ENCODE measurements around the gene GHRH. TPM values are rescaled to one million over a fixed set of nuclear protein-coding genes. Genes with fewer than 3 reads are reported as not detected.

The GHRH gene
- polyA plus RNA-seq, 1 donor = not detected

DNA sequence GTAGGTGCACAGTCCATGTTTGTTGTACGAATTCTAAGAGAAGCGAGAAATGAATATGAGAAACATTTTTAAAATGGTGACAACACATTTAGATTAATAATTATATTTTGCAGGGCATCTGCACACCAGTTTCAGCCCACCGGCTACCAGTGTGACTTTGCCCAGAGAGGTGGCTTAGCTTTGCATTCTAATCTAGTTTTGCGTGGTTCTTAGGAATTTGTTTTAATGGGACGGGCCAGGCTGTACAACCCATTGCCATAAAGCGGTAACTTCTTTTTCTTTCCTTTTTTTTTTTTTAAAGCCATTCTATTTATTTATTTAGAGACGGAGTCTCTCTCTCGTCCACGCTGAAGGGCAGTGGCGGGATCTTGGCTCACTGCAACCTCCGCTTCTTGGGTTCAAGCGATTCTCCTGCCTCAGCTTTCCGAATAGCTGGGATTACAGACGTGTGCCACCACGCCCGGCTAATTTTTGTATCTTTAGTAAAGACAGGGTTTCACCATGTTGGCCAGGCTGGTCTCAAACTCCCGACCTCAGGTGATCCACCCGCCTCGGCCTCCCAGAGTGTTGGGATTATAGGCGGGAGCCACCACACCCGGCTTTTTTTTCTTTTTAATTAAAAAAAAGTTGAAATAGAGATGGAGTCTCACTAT is 28.7 kb upstream of the GHRH start:
- no peak for DNase-seq (ENCODE audit: low read depth)

DNA sequence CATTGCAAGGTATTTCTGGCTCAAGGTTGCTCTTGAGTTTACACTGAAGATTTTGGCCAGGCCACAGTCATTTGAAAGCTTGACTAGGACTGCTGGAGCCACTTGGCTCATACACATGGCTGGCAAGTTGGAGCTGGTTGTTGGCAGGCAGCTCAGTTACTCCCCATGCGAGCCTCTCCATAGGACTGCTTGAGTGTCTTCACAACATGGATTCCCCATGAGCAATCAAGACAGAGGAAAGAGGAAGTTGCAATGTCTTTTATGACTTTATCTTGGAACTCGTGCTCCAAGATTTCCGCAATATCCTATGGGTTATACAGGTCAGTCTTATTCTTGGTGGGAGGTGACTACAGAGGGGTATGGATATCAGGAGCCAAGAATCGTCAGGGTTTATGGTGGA is 26.5 kb upstream of the GHRH start:
- DNase-seq (ENCODE audit: low read depth) = no peak

DNA sequence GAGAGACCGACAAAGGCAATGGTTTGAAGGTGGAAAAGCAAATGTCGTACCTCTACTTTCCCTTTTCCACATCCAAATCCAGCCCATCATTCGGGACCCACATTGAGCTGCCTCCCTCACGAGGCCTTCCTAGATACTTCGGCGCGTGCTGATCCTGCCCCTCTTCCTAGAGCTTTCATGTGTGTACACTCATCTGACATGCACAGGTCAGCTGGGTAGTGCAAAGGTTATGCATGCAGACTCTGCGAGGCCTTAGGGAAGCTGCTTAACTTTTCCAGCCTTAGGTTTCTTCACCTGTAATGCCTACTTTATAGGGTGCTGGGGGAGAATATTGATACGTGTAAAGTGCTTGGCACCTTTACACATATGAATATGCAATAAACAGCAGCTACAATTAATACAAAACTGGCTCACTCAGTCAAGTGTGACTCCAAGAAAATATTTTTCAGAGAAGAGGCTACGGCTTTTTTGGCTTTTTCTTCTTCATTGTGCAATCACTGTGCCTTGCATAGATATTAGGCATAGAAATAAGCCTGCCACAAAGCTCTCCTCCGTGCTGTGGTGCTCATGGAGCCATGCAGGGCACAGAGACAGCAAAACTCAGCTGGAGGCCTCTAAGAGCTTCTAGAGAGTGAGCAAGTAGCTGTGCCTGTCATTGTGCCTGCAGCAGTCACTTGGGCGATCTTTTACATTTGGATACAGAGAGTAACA is 24.2 kb upstream of the GHRH start:
- no peak for DNase-seq (ENCODE audit: low read depth)

DNA sequence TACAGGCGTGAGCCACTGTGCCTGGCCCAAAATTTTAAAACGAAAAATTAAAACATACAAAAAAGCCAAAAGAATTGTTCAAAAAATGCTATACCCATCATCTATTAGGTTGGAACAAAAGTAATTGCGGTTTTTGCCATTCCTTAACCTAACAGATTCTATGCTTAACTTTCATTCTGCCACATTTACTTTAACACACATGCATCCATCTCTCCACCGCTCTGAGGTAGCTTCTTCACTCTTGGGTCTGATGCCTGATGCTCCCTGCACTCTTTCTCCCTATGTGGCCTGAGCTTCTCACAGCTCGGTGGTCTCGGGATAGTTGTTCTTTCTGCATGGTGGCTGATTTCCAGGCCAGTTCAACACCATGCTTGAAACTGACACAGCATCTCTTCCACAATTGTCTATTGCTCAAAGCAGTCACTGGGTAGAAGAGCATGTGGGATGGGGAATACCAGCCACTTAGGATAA is 23.1 kb upstream of the GHRH start:
- DNase-seq (ENCODE audit: low read depth) = no peak

DNA sequence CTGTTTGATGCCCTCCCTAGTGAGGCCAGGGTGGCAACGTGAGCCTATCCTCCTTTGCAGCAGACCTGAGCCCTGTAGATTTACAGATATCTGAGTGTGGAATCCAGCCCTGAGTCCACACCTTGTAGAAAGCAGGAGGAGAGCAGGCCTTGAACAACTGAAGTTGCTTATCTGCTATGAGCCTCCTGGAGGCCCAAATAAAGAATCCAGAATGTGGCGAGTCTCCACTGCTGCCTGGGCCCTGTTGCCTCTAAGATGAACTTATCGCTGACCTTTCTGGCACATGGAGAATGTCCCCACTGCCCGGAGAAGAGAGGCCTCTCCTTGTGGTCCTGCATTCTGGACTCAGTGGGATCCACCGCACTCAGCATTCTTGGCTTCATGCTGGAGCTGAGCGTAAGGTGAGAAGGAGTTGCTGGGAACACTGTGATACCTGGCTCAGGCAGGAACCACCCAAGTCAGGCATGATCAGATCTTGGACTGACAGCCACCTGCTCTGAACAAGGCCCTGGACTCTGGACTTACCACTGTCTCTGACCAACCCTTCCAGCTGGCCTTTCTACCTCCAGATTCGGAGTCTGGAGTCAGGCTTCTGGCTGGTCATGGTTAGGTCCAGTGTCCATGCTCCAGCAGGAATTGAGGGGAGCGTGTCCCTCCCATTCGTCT is 22.0 kb upstream of the GHRH start:
- no peak for DNase-seq (ENCODE audit: low read depth)

DNA sequence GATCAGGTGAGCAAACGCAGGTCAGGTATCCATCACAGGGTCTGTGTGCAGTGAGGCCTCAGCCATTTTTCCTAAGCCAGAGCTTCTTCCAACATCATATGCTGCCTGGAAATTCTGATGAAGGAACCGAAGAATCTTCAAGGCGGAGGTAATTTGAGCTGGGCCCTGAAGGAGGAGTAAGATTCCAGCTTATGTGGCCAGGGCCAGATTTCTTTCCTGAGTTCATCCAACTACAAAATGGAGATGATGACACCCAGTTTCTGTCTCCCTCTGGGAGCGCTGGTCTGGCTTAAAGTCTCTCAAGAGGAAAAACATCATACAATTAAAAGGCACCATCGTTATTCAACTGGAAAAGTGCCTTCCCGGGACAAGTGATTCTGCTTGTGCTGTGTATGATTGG is 20.9 kb upstream of the GHRH start:
- no peak for DNase-seq (ENCODE audit: low read depth)

DNA sequence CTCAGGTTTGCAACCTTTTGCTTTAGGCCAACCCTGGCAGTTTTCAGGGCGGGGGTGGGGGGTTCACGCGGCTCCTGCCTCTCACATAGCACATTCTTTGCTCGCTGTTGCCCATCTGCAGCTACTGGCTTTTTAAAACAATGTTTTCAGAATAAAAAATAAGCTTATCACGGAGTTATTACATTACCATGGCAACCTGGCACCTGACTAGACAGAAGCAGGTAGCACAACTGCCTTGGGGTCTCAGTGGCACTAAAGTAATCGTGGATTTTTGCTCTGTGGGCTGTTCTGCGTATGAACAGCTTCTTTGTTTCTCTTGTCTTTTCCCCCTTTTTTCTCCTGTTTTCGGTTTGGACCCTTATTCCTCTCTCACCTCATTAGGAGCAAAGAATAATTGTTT is 18.8 kb upstream of the GHRH start:
- no peak for DNase-seq (ENCODE audit: low read depth)

DNA sequence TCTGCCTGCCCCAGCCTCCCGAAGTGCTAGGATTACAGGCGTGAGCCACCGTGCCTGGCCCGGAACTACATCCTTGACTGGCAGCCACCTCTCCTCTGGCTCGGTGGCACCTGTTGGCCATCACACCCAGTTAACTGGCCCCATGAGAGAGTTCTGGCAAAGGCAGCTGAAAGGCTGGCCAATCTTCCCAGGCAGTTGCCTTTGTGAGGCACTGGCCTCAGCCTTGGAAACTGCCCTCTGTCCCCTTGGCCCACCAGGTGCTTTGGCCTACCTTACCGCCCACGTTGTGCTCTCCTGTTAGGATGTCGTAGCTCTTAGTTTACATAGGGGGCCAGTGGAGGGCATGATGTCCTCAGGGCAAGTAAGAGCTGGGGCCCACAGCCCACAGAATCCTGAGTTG is 18.2 kb upstream of the GHRH start:
- no peak for DNase-seq (ENCODE audit: low read depth)

DNA sequence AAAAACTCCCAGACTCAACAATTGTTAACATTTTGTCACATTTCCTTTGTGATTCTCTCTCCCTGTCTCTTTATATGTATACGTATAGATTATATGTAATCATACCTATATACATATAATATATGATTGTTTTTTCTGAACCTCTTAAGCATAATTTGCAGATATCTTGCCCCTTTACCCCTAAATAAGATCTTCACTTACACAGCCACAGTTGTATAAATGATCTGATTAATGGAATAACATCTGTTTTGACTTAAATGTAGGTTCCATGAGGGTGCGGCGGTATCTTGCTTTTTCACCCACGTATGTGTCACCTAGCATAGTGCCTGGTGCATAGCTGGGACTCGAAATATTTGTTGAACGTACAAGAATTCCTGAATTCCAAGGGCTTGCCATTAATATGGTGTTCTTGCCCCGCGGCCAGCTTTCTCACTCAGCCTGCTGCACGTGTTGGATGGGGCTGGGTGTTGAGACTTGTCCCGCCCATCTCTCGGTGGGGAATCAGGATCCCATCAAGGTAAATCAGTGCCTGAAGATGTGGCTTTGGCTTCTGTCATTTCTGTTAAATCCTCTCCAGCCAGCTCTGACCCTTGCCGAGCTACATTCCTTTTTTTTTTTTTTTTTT is 17.5 kb upstream of the GHRH start:
- DNase-seq (ENCODE audit: low read depth) = no peak

DNA sequence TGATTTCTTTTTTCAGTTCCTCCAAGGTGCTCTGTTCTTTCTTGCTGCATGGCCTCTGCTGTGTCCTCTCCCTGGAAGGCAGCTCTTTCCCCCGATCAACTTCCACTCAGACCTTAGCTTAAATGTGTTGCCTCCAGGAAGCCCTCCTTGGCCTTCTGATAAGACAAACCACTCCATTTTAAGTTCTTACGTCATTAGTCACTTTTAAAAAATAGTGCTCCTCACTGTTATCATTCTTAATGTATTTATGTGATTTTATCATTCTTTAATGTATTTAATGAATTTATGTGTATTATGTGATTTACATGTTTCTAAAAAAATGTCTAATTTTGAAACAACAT is 15.6 kb upstream of the GHRH start:
- no peak for DNase-seq (ENCODE audit: low read depth)

DNA sequence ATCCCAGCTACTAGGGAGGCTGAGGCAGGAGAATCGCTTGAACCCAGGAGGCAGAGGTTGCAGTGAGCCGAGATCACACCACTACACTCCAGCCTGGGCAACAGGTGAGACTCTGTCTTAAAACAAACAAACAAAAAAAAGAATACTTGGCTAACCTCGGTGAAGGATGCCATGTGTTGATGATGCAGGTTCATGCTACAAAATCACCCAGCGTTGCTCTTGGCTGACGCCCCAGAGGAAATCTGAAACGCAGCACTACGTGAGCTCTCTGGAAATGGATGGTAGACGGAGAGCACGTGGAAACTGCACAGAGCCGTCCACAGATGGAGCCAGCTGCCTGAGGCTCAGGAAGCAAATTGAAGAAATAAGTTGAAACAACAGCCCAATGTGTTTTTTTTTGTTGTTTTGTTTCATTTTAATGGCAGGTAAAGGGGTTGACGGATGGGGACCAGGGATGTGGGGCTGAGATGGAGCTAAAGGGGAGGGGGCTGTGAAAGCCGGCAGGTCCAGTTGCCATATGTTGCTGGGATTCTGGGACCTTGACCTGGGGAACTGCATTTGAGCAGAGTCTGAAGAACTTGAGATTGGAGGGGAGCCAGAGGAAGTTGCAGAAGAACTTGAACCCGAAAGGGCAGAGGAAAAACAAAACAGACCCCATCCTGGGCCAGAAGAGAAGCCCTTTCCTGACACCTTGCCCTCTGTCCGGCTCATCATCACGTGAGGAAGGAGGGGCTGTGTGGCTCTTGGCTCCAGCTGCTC is 15.1 kb upstream of the GHRH start:
- DNase-seq (ENCODE audit: low read depth) = no peak

DNA sequence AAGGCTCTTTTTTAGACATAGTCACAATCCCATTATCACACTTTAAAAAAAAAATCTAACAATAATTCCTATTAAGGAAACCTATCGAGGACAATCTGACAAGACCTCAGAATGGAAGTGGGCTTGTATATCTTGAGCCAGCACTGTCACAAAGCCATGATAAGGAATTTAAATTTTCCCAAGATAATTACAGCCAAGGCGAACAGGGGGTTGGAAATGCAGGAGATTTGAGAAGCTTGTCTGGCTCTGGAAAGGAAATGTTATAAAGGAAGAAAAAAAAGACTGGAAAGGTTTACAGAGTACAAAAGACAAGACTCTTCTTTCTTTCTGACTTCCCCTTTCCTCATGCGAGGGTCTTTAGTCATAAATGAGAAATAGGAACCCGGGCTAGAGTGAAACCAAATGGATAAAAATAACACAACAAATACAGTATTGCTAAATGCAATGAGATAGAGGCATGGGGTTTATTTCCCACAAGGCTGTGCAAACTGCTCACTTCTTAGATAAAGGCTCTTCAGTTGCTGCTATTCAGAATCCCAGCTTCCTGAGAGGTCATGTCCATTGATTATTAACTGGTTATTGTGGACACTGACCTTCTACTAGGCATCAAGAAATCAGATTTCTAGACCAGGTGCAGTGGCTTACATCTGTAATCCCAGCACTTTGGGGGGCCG is 13.4 kb upstream of the GHRH start:
- no peak for DNase-seq (ENCODE audit: low read depth)

DNA sequence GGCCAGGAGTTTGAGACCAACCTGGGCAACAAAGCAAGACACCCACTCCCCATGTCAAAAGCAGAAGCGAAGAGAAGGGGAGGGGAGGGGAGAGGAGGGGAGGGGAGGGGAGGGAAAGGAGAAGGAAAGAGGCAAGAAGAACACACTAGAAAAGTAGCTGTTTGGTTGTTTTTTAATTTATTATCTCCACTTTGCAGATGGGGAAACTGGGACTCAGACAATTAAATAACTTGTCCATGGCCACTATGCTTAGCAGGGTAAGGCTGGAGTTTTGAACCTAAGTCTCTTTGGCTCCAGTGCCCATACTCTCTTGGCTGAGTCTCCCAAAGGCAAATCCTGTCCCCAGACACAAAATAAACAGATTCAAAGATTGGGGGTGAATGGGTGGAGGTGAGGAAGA is 12.4 kb upstream of the GHRH start:
- no peak for DNase-seq (ENCODE audit: low read depth)

DNA sequence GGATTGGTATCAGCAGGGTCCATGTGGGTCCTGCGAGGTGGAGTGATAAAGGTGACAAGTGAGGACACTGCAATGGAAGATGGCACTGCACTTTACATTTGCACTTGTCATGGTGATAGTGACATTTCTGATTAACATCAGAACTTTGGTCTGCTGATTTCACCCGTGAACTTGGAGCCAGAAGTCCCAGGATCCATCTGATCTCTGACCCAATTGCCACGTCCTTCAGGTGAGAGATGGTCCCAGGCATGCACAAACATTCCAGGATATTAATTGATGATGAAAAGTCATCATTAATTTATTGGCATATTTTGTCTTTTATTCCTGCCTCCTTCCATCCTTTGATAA is 9.8 kb upstream of the GHRH start:
- DNase-seq (ENCODE audit: low read depth) = no peak

DNA sequence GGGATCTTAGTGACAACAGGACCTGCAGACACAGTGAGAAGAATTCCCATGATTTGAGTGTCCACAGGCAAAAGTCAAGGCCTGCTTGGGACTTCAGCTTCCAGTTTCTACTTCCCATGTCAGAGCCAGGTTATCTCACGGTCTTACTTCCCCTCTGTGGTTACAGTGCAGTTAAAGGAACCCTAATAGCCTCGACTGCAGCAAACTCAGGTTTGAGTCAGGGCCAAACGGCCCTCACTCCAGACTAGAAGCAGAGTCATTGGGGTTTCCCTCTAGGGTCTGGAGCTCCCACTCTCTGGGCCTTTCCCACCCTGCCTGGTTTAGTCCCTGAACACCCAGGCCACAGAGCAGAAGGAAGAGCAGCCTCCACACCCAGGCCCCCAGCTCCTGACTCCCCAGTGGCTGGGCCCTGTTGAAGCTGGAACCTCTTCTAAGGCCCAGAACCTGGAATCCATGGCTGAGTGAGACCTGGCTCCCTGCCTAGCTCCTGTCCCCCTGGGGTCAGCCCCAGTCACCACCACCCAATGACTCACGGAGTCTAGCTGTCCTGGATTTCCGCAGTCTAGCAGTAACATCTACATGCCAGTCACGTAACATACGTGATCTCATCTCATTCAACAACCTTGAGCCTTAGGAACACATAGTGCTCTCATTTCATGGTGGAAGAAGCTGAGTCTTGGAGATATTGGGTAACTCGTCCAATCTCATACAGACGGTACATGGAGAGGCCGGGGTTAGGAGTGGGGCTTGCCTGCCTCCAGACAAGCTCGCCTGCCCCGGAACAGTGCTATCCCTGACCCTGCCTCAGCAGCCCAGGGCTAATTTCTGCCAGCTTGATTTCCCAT is 9.2 kb upstream of the GHRH start:
- no peak for DNase-seq (ENCODE audit: low read depth)

DNA sequence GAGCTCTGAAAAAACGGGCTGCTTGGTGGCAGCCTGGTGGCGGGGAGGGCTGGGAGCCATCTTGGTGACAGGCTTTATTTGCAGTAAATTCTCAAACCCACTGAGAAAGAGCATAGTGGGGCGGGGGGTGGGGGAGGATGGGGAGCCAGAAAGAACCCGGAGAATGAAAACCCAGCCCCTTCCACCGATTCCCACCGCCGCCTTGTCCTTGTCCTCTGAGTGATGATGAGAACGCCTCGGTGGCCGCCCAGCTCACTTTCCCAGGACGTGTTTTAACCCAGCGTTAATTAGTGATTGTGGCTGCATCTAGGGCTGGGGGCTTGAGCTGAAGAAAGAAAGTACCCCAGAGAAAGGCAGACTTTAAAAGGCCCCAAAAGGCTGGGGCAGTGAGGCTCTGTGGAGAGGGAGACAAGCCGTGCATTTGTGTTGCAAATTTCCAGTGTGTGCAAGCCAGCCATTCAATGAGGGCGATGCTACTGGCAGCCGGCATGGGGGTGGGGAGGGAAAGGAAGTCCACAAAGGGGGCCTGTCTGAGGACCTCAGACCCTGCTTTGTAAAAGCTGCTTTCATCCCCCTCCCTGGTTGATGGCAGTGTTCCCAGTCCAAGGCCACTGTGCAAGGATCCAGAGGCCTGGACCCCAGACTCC is 6.2 kb upstream of the GHRH start:
- no peak for DNase-seq (ENCODE audit: low read depth)

DNA sequence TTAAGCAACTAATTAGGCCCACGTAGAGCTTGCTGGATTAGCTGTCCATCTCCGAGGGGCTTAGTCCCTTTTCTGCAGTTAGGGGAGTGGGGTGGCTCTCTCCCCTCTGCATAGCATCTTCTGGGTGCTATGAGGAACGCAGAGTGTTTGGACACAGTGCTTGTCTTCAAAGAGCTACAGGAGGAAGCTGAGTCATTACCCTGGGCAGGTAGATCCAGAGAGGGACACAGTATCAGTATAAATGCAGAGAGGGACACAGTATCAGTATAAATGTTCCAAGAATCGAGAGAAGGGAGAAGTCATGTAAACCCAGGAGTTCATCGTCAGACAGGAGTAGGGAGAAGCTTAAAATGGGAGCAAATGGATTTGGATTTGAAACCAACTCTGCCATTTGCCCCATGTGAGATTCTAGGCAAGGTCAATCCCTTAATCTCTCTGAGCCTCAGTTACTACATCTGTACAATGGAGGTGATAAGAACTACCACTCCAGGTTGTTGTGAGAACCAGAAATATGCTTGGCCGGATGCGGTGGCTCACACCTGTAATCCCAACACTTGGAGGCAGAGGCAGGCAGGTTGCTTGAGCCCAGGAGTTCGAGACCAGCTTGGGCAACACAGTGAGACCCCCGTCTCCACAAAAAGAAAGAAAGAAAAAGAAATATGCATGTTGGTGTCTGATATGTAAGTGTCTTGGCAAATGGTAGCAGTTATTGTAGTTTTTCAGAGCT is 5.5 kb upstream of the GHRH start:
- DNase-seq (ENCODE audit: low read depth) = no peak

DNA sequence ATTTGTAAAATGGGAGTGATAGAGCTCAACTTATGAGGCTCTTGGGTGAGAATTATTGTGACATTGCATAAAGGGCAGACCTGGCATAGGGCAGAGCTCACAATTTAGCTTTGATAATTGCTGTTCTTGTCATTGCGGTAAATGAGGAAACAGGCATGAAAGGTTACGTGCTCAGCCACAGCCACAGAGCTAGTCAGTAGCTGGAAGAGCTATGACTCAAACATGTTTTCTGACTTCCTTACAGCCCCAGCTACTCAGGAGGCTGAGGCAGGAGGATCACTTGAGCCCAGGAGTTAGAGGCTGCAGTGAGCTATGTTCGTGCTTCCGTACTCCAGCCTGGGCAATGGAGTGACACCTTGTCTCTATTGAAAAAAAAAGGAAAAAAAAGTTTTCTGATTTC is 3.5 kb upstream of the GHRH start:
- DNase-seq (ENCODE audit: low read depth) = no peak

DNA sequence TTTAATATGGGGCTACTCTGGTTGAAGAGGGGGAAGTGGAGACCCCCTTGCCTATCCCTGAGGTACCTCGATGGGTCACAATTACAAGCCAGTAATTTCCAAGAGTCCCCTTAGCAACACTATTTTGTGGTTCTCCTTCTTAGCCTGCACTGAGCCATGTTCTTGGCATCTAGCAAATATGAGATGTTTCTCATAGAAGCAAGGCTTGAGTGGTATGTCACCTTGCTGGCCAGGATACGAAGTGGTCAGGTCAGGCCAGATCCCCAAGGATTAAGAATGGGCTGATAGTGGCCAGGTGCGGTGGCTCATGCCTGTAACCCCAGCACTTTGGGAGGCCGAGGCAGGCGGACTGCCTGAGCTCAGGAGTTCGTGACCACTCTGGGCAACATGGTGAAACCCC is 2.1 kb upstream of the GHRH start:
- no peak for DNase-seq (ENCODE audit: low read depth)

Measured in forelimb muscle (tissue), 1 donor.